Hepatic stellate cell (primary cell): ENCODE data around the gene MARCHF5.
"Not testable (repeated sequence)": the region's sequence is repeated elsewhere in the genome, so short reads cannot be mapped to it uniquely, and the experiment has no call there.

ENCODE experiments used
- DNase-seq: peaks from one replicate; pipeline ENCODE4 v3.0.0; 2011; ENCODE audit warnings: low spot score

The MARCHF5 gene

GRCh38 chr10:92387289-92387940 is 96.4 kb downstream of the MARCHF5 start:
- DNase-seq, result peak; percentile 45

- DNase-seq, result not testable (repeated sequence)
These were observed 102.2 kb downstream of the MARCHF5 start for GRCh38 chr10:92393173-92393572.

GRCh38 chr10:92395271-92395670 is 104.3 kb downstream of the MARCHF5 start:
- DNase-seq, result no peak

GRCh38 chr10:92402234-92402633 is 111.3 kb downstream of the MARCHF5 start:
- DNase-seq, result not testable (repeated sequence)
